ENCODE results near the gene SEC22C.

Gene SEC22C

DNA sequence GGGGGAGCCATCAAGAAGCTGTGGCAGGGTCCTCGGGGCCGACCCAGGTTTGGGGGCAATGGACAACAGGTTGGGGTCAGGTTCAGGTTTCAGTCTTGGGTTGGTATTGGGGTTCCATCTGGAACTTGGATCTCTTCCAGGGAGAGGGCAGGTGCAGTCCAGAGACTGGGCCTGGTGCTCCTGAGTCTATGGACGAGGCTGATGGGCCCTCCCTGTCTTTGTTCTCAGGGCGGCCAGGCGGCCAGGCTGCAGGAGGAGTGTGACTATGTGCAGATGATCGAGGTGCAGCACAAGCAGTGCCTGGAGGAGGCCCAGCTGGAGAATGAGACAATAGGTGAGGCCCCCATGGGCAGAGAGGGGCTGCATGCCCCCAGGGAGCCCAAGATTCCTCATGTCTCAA lies 68.2 kb downstream of the SEC22C start:
- TF ChIP-seq, protein P1, sequence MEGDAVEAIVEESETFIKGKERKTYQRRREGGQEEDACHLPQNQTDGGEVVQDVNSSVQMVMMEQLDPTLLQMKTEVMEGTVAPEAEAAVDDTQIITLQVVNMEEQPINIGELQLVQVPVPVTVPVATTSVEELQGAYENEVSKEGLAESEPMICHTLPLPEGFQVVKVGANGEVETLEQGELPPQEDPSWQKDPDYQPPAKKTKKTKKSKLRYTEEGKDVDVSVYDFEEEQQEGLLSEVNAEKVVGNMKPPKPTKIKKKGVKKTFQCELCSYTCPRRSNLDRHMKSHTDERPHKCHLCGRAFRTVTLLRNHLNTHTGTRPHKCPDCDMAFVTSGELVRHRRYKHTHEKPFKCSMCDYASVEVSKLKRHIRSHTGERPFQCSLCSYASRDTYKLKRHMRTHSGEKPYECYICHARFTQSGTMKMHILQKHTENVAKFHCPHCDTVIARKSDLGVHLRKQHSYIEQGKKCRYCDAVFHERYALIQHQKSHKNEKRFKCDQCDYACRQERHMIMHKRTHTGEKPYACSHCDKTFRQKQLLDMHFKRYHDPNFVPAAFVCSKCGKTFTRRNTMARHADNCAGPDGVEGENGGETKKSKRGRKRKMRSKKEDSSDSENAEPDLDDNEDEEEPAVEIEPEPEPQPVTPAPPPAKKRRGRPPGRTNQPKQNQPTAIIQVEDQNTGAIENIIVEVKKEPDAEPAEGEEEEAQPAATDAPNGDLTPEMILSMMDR (IDR thresholded peaks at IDR 0.05) = no peak

DNA sequence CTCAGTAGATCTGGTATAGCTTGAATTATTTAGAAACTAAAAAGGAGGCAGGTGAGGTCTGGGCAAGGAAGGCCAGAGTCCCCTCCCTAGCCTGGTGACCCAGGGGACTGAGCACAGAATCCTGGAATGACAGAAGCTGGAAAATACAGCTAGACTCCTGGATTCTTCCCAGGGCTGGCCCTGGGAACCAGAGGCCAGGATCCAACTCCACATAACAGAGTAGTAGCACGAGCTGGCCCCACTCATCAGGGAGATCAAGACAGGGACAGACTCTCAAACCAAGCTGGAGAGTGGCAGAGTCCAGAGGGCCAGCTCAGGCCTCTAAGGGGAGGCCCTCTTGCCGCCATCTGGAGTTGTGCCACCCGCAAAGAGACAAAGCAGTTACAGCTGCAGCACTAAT lies 68.6 kb downstream of the SEC22C start:
- TF ChIP-seq, protein P1 (IDR thresholded peaks at IDR 0.05) = no peak

DNA sequence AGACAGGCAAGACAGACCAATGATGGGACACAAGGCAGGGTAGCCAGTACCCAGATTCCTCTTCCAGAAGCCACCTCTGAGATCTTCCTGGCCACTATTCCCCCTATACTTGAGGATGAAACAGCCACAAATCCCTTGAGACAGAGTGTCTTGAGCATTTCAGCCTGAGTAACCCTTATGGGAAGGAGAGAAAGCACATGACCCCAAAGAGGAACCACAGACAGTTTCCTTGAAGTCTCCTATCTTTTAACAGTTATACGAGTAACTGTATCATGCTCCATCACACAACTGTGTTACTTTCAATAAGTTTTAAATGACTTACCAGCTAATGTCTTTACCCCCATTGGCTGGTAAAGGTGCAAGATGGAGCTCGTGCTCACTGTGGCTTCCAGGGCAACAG lies 70.0 kb downstream of the SEC22C start:
- TF ChIP-seq, protein P1 (IDR thresholded peaks at IDR 0.05) = no peak

DNA sequence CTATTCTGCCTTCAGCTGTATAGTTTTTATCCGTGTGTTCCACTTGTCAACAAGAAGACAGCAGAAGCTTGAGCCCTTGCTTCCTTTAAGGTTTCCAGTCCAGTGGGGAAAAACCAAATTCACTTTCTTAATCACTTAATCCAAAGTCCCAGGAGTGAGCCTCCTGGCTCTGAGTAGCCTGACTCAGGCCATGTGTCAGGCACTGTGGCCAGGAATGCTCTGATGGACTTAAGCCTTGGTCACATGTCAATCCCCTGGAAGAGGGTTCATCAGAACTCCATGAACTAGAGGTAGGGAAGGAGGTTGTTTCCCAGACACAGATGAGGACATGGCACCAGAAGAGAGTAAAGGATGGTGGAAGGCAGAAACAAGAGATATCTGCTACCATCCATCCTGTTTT lies 70.6 kb downstream of the SEC22C start:
- TF ChIP-seq, protein P1 (IDR thresholded peaks at IDR 0.05) = no peak

DNA sequence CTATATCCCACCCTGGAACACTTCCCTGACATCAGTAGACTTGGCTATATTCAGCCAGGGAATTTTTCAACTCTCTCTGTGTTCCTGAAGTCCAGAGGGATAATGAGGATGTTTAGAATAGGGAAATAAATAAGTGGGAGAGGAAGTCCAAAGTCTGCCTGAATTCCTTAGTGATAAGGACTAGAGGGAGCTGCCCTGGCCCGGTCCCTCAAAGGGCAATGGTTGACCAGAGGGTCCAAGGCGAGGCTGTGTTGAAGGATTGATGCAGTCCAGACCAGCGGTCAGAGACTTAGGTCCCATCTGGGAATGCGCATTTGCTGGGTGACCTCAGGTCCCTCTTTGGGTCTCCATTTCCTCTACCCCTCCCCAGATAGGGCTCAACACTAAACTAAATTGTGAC lies 71.4 kb downstream of the SEC22C start:
- TF ChIP-seq, protein P1 (IDR thresholded peaks at IDR 0.05) = no peak

DNA sequence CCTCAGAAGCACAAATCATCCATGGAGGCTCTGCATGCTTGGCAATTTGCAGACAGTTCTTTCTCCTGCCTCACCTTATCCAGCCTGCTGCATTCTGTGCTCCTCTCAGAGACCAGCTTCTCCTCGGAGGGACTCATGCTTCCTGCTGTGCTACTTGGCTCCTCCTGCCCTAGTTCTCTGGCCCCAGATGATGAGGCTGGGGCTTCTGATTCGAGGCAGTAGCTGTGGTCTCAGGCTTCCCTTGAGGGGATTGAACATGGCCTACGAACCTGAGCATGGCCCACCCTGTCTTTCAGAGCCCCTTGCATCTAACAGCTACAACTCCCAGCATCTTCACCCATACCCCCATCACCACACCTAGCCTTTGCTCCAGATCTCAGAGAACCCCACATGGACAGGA lies 72.7 kb downstream of the SEC22C start:
- TF ChIP-seq, protein P1 (IDR thresholded peaks at IDR 0.05) = no peak

DNA sequence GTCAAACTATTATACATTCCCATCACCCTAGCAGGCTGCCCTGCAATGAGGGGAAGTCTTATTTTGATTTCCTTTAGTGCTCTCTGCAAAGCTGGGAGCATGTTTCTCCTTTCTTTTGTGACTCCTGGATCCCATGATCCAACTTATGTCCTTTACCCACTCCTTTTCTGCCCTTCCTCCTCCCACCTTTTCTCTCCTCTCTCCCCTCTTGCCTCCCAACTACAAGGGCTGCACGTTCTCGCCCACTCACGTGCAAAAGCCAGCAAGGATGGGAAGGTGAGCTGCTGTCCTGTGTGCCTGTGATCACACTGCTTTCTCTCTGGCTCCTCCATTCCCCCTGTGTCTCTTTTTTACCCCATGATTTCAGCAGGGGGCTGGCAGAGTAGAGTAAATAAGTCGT lies 73.2 kb downstream of the SEC22C start:
- TF ChIP-seq, protein P1 (IDR thresholded peaks at IDR 0.05) = no peak

DNA sequence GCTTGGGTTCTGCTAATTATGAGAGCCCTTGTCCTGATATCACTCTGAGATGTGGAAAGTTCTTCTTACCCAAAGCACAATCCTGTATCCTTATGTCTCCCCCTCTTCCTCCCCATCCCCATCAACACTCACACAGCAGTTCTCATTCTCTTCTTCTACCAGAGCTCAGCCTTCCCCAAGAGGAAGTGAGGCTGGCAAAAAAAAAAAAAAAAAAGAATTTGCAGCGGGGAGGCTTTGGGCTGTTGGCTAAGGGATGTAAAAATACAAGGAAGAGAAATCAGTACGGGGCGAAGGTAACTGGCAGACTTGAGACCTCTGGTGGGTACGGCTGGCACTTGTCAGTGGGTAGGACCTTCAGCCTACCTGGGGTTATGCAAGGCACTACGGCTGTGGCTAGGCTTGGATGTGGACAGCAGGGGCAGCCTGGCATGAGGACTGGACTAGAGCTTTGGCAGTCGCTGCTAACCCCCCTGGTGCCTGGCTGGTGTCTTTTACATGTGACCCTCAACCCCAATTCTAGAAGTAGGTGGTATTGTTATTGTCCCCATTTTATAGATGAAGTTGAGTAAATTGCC lies 73.9 kb downstream of the SEC22C start:
- TF ChIP-seq, protein P1 (IDR thresholded peaks at IDR 0.05) = no peak
